GM18507 (cell line): Measurements from ENCODE around the gene EGFL8.

ENCODE experiments used
- DNase-seq: peaks from one replicate; pipeline ENCODE4 v3.0.0; 2011; ENCODE audit warnings: low read depth; ENCODE audit not compliant: insufficient read length; ENCODE audit errors: extremely low spot score
- FAIRE-seq: peaks from 2 replicates; lab custom pipeline; 2011; peaks lifted over from hg19 to GRCh38; lab: Jason Lieb, UNC

The EGFL8 gene

DNA sequence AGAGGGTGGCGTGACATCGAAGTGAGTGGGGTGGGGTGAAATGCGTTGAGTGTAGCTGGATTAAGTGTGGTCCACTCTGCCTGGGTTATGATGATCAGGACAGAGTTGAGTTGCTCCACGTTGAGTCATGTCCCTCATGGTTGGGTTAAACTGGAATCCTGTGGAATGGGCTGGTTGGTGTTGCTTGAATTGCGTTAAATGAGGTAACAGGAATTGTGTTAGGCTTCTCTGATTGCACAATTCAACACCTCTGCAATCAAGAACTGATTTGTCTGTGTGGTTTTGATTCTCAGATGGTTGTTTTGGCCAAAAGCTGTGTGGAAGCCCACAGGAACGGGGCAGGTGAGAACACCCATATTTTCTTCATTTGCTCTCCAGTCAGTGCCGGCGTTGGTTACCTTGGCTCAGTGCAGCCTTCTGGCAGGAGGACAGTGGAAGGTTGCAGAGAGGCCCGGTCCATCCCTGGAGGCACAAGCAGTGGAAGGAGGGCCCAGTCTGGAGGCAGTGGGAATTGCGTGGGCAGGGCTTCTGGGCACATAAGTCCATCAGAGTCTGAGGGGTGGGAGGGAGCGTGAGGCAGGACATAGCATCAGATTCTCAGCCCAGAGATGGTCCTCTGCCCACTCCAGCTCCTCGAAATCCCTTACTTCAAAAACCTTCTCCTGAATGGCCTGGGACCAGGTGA, 47.8 kb downstream of the EGFL8 start:
- FAIRE-seq (no peak), DNase-seq (no peak)

DNA sequence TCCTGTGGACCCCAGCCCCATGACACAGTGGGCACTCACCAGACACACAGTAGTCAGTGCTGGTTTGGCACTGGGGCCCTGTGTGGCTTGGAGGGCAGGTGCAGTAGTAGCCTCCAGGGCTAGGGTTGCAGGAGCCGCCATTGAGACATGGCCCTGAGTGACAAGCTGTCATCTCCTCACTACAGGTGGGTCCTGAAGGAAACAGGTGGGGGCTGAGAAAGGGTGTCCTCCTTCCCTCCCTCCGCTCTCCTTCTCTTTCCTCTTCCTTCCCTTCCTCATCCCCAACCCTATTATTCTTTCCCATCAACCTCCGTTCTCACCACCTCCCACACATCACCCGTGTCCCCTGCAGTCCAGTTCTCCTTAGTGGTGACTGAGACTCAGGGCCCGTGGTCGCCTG, 49.3 kb downstream of the EGFL8 start:
- DNase-seq (no peak), FAIRE-seq (no peak)

DNA sequence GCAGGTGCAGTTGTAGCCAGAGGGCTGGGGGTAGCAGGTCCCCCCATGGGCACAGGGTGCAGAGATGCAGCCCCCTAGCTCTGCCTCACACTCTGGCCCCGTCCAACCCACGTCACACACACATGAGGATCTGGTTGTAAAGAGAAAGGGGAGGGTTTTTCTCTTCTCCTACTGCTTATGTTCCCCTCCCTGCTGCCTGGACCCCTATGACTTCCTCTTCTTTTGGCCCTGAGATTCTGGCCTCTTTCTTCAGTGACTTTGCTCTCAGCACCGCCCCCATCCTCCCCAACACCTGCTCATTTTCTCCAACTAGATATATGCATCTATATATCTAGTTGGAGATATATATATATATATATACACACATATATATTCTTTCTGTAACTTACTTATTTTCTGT, 49.7 kb downstream of the EGFL8 start:
- DNase-seq (no peak), FAIRE-seq (no peak)

DNA sequence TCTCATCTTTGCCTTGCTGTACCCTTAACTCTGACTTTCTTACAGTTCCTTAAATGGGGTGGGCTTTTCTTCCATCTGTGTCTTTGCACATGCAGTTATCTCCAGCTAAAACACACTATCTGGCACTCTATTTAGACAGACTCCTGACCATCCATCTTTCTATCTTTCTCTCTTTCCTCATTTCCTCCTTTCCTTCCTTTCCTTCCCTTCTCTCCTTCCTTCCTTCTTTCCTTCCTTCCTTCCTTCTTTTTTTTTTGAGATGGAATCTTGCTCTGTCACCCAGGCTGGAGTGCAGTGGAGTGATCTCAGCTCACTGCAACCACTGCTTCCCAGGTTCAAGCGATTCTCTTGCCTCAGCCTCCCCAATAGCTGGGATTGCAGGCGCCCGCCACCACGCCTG, 51.2 kb downstream of the EGFL8 start:
- DNase-seq: no peak
- no peak for FAIRE-seq

GRCh38 chr6:32216285-32216684, 51.9 kb downstream of the EGFL8 start:
- FAIRE-seq (no peak), DNase-seq (no peak)

- FAIRE-seq (no peak), DNase-seq (no peak)
Measured at GRCh38 chr6:32216998-32217397, 52.6 kb downstream of the EGFL8 start.
